ENCODE data around the gene UBR3.

DNA sequence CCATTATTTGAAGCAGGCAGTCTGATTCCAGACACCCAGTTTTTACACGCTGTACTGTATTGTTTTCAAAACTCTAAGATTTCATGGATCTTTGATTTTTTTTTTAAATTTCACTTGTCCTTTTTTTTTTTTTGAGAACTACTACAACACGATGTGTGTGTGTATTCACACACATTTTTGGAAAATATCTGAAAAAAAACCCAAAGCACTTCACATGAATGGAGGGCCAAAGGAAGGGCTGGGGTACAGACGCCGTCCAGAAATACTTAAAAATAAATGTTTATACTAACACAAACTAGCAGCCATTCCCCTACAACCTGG, 28.9 kb upstream of the UBR3 start:
- TF ChIP-seq ESRRA (CRISPR knock-in tag; IDR thresholded peaks at IDR 0.05; ENCODE audit: borderline replicate concordance) (no peak), ZNF416 (CRISPR knock-in tag; IDR thresholded peaks at IDR 0.05) (no peak), ELF4 (CRISPR knock-in tag; IDR thresholded peaks at IDR 0.05; ENCODE audit: low read depth) (no peak), ZNF263 (CRISPR knock-in tag; IDR thresholded peaks at IDR 0.05; ENCODE audit: low read depth) (no peak)
- TF ChIP-seq, protein P1, sequence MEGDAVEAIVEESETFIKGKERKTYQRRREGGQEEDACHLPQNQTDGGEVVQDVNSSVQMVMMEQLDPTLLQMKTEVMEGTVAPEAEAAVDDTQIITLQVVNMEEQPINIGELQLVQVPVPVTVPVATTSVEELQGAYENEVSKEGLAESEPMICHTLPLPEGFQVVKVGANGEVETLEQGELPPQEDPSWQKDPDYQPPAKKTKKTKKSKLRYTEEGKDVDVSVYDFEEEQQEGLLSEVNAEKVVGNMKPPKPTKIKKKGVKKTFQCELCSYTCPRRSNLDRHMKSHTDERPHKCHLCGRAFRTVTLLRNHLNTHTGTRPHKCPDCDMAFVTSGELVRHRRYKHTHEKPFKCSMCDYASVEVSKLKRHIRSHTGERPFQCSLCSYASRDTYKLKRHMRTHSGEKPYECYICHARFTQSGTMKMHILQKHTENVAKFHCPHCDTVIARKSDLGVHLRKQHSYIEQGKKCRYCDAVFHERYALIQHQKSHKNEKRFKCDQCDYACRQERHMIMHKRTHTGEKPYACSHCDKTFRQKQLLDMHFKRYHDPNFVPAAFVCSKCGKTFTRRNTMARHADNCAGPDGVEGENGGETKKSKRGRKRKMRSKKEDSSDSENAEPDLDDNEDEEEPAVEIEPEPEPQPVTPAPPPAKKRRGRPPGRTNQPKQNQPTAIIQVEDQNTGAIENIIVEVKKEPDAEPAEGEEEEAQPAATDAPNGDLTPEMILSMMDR (IDR thresholded peaks at IDR 0.05): no peak
- TF ChIP-seq, protein P2, sequence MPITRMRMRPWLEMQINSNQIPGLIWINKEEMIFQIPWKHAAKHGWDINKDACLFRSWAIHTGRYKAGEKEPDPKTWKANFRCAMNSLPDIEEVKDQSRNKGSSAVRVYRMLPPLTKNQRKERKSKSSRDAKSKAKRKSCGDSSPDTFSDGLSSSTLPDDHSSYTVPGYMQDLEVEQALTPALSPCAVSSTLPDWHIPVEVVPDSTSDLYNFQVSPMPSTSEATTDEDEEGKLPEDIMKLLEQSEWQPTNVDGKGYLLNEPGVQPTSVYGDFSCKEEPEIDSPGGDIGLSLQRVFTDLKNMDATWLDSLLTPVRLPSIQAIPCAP (CRISPR knock-in tag; IDR thresholded peaks at IDR 0.05): no peak

Data from WTC11 (cell line).